GM23248 (cell line): ENCODE measurements around the gene ZFPM1.

Source experiments
- EZH2 ChIP-seq: fragments of 200-600 bp; sonication (generic); IDR thresholded peaks from 2 replicates; pipeline ENCODE4 v1.6.1; 2018; ENCODE audit warnings: antibody characterized with exemption, mild to moderate bottlenecking; ENCODE audit not compliant: insufficient read depth, poor library complexity, severe bottlenecking
- EZH2phosphoT487 ChIP-seq: fragments of 200-600 bp; sonication (generic); IDR thresholded peaks from 2 replicates; pipeline ENCODE4 v1.6.1; 2018; ENCODE audit warnings: antibody characterized with exemption, moderate library complexity, mild to moderate bottlenecking, low read depth; ENCODE audit not compliant: insufficient read depth

DNA sequence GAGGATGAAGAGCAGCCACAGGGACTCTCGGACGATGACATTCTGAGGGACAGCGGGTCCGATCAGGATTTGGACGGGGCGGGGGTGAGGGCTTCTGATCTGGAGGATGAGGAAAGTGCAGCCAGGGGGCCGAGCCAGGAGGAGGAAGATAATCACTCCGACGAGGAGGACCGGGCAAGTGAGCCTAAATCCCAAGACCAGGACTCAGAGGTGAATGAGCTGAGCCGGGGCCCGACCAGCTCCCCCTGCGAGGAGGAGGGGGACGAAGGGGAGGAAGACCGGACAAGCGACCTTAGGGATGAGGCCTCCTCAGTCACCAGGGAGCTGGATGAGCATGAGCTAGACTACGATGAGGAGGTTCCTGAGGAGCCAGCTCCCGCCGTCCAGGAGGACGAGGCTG lies 124.1 kb downstream of the ZFPM1 start:
- TF ChIP-seq EZH2phosphoT487 = no peak
- no peak for TF ChIP-seq EZH2
